Astrocyte of the spinal cord (primary cell): ENCODE measurements around the gene PKD2.

Source experiments
- DNase-seq: peaks from one replicate; pipeline ENCODE4 v3.0.0; 2011; ENCODE audit warnings: low read depth, low spot score
- H3K4me3 ChIP-seq: 2 replicates; pipeline ENCODE4 v1.5.1; 2011; ENCODE audit warnings: low read depth, mild to moderate bottlenecking, low read length, moderate library complexity
- CTCF ChIP-seq: IDR thresholded peaks from 2 replicates; pipeline ENCODE4 v1.5.1; 2012; ENCODE audit warnings: low read depth, mild to moderate bottlenecking, low read length, inconsistent platforms
- in situ Hi-C: cut with HindIII; loops from 2 replicates; pipeline ENCODE4 v1.10.0; 2017; ENCODE audit warnings: low sequenced_read_pairs

The PKD2 gene

DNA sequence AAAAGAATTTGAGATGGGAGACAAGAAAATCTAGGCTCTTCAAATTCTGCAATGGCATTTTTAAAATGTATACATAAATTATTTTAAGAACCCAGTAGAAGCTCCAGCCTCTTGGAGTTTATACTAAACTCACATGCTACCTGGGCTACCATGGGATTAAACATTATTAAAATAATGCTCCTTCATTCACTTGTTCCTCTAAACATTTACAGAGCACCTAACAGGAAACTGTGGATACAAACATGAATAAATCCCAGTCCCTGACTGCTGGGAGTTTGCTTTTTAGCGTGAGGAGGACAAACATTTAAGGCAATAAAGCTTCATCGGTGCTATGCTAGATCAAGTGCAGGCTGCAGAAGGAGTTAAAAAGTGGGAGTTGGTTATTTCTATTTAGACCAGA, 37.3 kb upstream of the PKD2 start:
- in situ Hi-C loops, result no loop called here
- no peak for TF ChIP-seq CTCF
- H3K4me3 ChIP-seq, result no peak overlapping the region
- no peak for DNase-seq

DNA sequence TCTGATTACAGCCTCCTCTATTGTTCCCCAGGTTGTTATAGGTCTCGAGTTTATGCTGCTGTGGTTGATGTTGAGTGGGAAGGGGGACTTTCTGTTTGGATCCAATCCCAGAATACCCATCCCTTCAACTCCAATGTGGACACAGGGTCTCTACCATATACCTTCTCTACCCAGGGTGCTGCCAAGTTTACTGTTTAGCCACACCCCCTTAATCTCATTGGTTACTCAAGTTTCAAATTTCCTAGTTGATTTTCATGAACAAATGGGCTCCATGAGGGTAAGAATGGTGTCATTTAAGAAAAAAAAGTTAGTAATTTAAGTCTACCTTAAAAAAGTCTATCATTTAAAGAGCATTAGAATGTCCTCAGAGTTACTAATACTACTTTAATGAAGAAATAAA, 35.6 kb upstream of the PKD2 start:
- TF ChIP-seq CTCF, result no peak
- in situ Hi-C loops, result no loop called here
- no peak for DNase-seq
- no peak overlapping the region for H3K4me3 ChIP-seq

GRCh38 chr4:87973283-87974169, 33.9 kb upstream of the PKD2 start:
- peak; percentile 89 for DNase-seq
- TF ChIP-seq CTCF, result peak; percentile 80
- H3K4me3 ChIP-seq, result peak overlapping the region; percentile 17
- in situ Hi-C loops, result no loop called here

- H3K4me3 ChIP-seq, result no peak overlapping the region
- in situ Hi-C loops, result no loop called here
- no peak for TF ChIP-seq CTCF
Observed at GRCh38 chr4:87974856-87975462, 32.5 kb upstream of the PKD2 start.

GRCh38 chr4:87975466-87975865, 32.0 kb upstream of the PKD2 start, which contains the start of gene SPP1:
SPP1 (plus strand) TSS chr4:87975714; CDS start chr4:87976896, 1,182 bp downstream.
- no peak within 1 kb of the TSS for H3K4me3 ChIP-seq
- no peak for TF ChIP-seq CTCF
- peak; percentile 37 for DNase-seq
- in situ Hi-C loops, result no loop called here

More at GRCh38 chr4:87974856-87975462, 32.5 kb upstream of the PKD2 start:
- no peak for DNase-seq

DNA sequence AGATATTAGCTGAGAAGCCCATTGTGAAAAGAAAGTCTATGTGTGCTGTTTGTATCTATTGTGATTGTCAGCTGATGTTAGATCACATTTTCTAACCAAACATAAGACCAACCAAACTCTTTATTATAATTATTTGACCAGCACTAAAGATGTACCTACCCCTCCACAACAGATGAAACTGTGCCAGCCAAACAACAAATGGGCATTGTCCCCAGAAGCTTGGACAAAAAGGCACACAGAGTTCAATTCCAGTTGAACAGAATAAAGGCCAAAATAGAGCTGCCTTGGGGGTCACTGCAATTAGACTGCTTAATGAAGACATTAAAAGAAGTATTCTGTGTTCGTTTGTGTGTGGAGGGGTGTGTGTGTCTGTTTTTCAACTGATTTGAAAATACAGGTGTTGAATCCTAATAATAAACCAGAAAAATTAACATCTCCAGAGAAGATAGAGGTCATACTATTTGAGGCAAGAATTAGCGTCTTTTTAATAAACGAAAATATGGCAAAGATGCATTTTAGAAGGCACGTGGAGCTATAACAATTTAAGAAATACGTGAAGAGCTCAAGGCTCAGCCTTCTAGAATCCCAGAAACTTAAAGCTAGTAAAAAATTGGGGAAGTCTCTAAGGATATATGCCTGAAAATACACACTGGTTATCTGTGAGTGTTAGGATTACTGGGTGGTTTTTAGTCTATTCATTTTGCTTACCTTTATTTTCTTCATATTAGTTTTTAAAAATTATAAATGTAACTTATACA, 29.7 kb upstream of the PKD2 start:
- H3K4me3 ChIP-seq, result no peak overlapping the region
- TF ChIP-seq CTCF, result no peak
- DNase-seq, result no peak
- in situ Hi-C loops, result no loop called here
